H1 (cell line): Measurements from ENCODE around the gene ANKFY1. TPM values are rescaled to one million over a fixed set of nuclear protein-coding genes. Genes with fewer than 3 reads are reported as not detected.

Experiments
- CTCF ChIA-PET: fragments of 300-600 bp; sonication (Branson Sonifier 250); formaldehyde crosslinking; loops from one replicate; lab custom pipeline; 2021; ENCODE audit not compliant: partially characterized antibody; lab: Charles Lee
- POLR2A ChIA-PET: fragments of 300-600 bp; sonication (Branson Sonifier 250); formaldehyde crosslinking; loops from one replicate; lab custom pipeline; 2021; ENCODE audit warnings: inconsistent platforms; ENCODE audit not compliant: partially characterized antibody; lab: Charles Lee
- DNase-seq, 2 experiments: peaks; one replicate each; pipeline versions ENCODE4 v3.0.0 to v3.0.0-alpha.2; 2010 to 2022; ENCODE audit warnings: low spot score in 2 of 2, low read depth in 1 of 2, mixed read lengths in 1 of 2
- FAIRE-seq: peaks from 2 replicates; lab custom pipeline; 2011; peaks lifted over from hg19 to GRCh38; lab: Jason Lieb, UNC
- H2AFZ ChIP-seq: 2 replicates; pipeline ENCODE4 v1.8.1; 2012; ENCODE audit warnings: low read length, inconsistent platforms
- H2AK5ac ChIP-seq: 2 replicates; pipeline ENCODE4 v1.6.1; 2013; ENCODE audit warnings: low read depth, low read length
- H2BK120ac ChIP-seq: replicated peaks from 2 replicates; pipeline ENCODE3; 2013; ENCODE audit warnings: low read depth, low read length, inconsistent platforms
- H2BK12ac ChIP-seq: 2 replicates; pipeline ENCODE4 v1.6.1; 2013; ENCODE audit warnings: low read depth, low read length
- H2BK15ac ChIP-seq: 2 replicates; pipeline ENCODE4 v1.6.1; 2013; ENCODE audit warnings: low read length
- H2BK20ac ChIP-seq: 2 replicates; pipeline ENCODE4 v1.6.1; 2013; ENCODE audit warnings: low read length
- H2BK5ac ChIP-seq: 2 replicates; pipeline ENCODE4 v1.6.1; 2013; ENCODE audit warnings: low read depth, low read length
- H3K14ac ChIP-seq: 2 replicates; pipeline ENCODE4 v1.6.1; 2013; ENCODE audit warnings: inconsistent platforms; ENCODE audit not compliant: insufficient read length
- H3K18ac ChIP-seq: 2 replicates; pipeline ENCODE4 v1.6.1; 2013; ENCODE audit warnings: low read length; ENCODE audit errors: extremely low read depth
- H3K23ac ChIP-seq: 2 replicates; pipeline ENCODE4 v1.6.1; 2013; ENCODE audit warnings: inconsistent platforms; ENCODE audit not compliant: insufficient read length
- H3K23me2 ChIP-seq: 2 replicates; pipeline ENCODE4 v1.6.1; 2013; ENCODE audit warnings: low read depth, low read length
- H3K27ac ChIP-seq: 2 replicates; pipeline ENCODE4 v1.6.1; 2011; ENCODE audit warnings: low read depth, low read length, inconsistent platforms
- H3K27me3 ChIP-seq, 4 experiments: replicated peaks in 1 of 4; 1 replicate in 1 of 4; 2 replicates in 3 of 4; pipeline versions ENCODE4 v1.6.1 to v1.8.1; 2011 to 2013; ENCODE audit warnings: low read length in 3 of 4, mild to moderate bottlenecking in 3 of 4, inconsistent platforms in 2 of 4, mixed read lengths in 2 of 4, moderate library complexity in 1 of 4; ENCODE audit not compliant: control insufficient read depth in 3 of 4, insufficient read depth in 3 of 4; ENCODE audit errors: extremely low read depth in 1 of 4
- H3K36me3 ChIP-seq, 4 experiments: 2 replicates each; pipeline versions ENCODE4 v1.6.1 to v1.8.1; 2011 to 2013; ENCODE audit warnings: mild to moderate bottlenecking in 4 of 4, low read length in 3 of 4, moderate library complexity in 2 of 4, control low read depth in 1 of 4, inconsistent platforms in 1 of 4; ENCODE audit not compliant: insufficient read depth in 4 of 4, control insufficient read depth in 2 of 4
- H3K4ac ChIP-seq: replicated peaks from 2 replicates; pipeline ENCODE3; 2013; ENCODE audit warnings: low read length, low read depth, mixed read lengths, inconsistent platforms; ENCODE audit not compliant: insufficient read length
- H3K4me1 ChIP-seq, 4 experiments: replicated peaks in 1 of 4; 1 replicate in 1 of 4; 2 replicates in 3 of 4; pipeline versions ENCODE4 v1.6.1 to v1.8.1; 2011 to 2013; ENCODE audit warnings: low read length in 3 of 4, inconsistent platforms in 2 of 4, mixed read lengths in 1 of 4; ENCODE audit not compliant: insufficient read depth in 4 of 4, control insufficient read depth in 3 of 4
- H3K4me2 ChIP-seq, 2 experiments: 2 replicates each; pipeline versions ENCODE4 v1.6.1 to v1.8.1; 2011 to 2013; ENCODE audit warnings: low read depth in 2 of 2, low read length in 2 of 2, control low read depth in 1 of 2, inconsistent platforms in 1 of 2, mild to moderate bottlenecking in 1 of 2; ENCODE audit not compliant: insufficient read depth in 1 of 2
- H3K4me3 ChIP-seq, 4 experiments: fragments of 200-600, 300-600 bp in 1 of 4; sonication (generic), shearing (Covaris generic), sonication (Bioruptor Twin) in 1 of 4; 2 replicates each; pipeline versions ENCODE4 v1.5.1 to v1.8.1; 2011 to 2016; ENCODE audit warnings: low read length in 4 of 4, low read depth in 3 of 4, control low read depth in 2 of 4, inconsistent platforms in 2 of 4, mild to moderate bottlenecking in 2 of 4, mixed read lengths in 1 of 4, moderate library complexity in 1 of 4; ENCODE audit not compliant: insufficient read depth in 2 of 4; ENCODE audit errors: extremely low read depth in 1 of 4
- H3K56ac ChIP-seq: replicated peaks from 2 replicates; pipeline ENCODE3; 2013; ENCODE audit warnings: low read depth, mild to moderate bottlenecking, mixed read lengths, low read length, inconsistent platforms; ENCODE audit not compliant: insufficient read length
- H3K79me1 ChIP-seq: 2 replicates; pipeline ENCODE4 v1.6.1; 2013; ENCODE audit warnings: low read depth, low read length, control low read depth
- H3K79me2 ChIP-seq, 2 experiments: 2 replicates each; pipeline versions ENCODE4 v1.6.1 to v1.8.1; 2012 to 2013; ENCODE audit warnings: low read length in 2 of 2, mild to moderate bottlenecking in 2 of 2, inconsistent platforms in 1 of 2; ENCODE audit not compliant: insufficient read depth in 2 of 2, control insufficient read depth in 1 of 2
- H3K9ac ChIP-seq, 4 experiments: replicated peaks in 1 of 4; 1 replicate in 1 of 4; 2 replicates in 3 of 4; pipeline versions ENCODE4 v1.6.1 to v1.8.1; 2011 to 2013; ENCODE audit warnings: low read depth in 3 of 4, low read length in 3 of 4, control low read depth in 2 of 4, mild to moderate bottlenecking in 2 of 4, moderate library complexity in 2 of 4, inconsistent platforms in 1 of 4; ENCODE audit errors: extremely low read depth in 1 of 4
- H3K9me3 ChIP-seq, 2 experiments: 2 replicates each; pipeline versions ENCODE4 v1.6.1 to v1.8.1; 2012 to 2013; ENCODE audit warnings: mild to moderate bottlenecking in 2 of 2, moderate library complexity in 2 of 2, control low read depth in 1 of 2, inconsistent platforms in 1 of 2, low read depth in 1 of 2, low read length in 1 of 2, mixed read lengths in 1 of 2; ENCODE audit not compliant: insufficient read depth in 2 of 2
- H4K20me1 ChIP-seq, 2 experiments: replicated peaks in 1 of 2; 2 replicates each; pipeline versions ENCODE3 to v1.8.1; 2011 to 2013; ENCODE audit warnings: inconsistent platforms in 2 of 2, low read length in 2 of 2, mild to moderate bottlenecking in 1 of 2; ENCODE audit not compliant: insufficient read depth in 2 of 2, control insufficient read depth in 1 of 2
- H4K5ac ChIP-seq: 2 replicates; pipeline ENCODE4 v1.6.1; 2013; ENCODE audit warnings: low read length, low read depth, mixed read lengths, inconsistent platforms; ENCODE audit not compliant: insufficient read length
- H4K8ac ChIP-seq: 2 replicates; pipeline ENCODE4 v1.8.0; 2013; ENCODE audit warnings: mild to moderate bottlenecking, moderate library complexity, low read length, inconsistent platforms; ENCODE audit not compliant: insufficient read depth; ENCODE audit errors: extremely low read depth
- H4K91ac ChIP-seq: replicated peaks from 2 replicates; pipeline ENCODE3; 2013; ENCODE audit warnings: low read length, mixed read lengths, inconsistent platforms; ENCODE audit not compliant: insufficient read length
- CREB1 ChIP-seq: IDR thresholded peaks from 2 replicates; pipeline ENCODE4 v1.6.1; 2012; ENCODE audit warnings: inconsistent platforms
- EGR1 ChIP-seq: IDR thresholded peaks from 2 replicates; pipeline ENCODE4 v1.6.1; 2011; ENCODE audit warnings: low read depth, low read length, borderline replicate concordance
- EZH2 ChIP-seq: fragments of 200-600 bp; sonication (generic); IDR thresholded peaks from 2 replicates; pipeline ENCODE4 v1.7.1; 2012; ENCODE audit warnings: low read depth, mild to moderate bottlenecking, moderate library complexity, low read length, inconsistent platforms; ENCODE audit not compliant: severe bottlenecking
- RNF2 ChIP-seq: fragments of 200-900, 300-1000 bp; sonication (generic); IDR thresholded peaks from 2 replicates; pipeline ENCODE4 v1.7.1; 2016; ENCODE audit warnings: borderline replicate concordance, low read depth, mild to moderate bottlenecking, antibody characterized with exemption, low read length; ENCODE audit not compliant: poor library complexity, severe bottlenecking; ENCODE audit errors: missing control alignments
- SP4 ChIP-seq: IDR thresholded peaks from 2 replicates; pipeline ENCODE4 v1.6.1; 2012; ENCODE audit warnings: low read length, inconsistent platforms
- ZNF274 ChIP-seq: IDR thresholded peaks from 2 replicates; pipeline ENCODE4 v1.7.0; 2012; ENCODE audit warnings: low read length, borderline replicate concordance; ENCODE audit errors: extremely low read depth
- WGBS, 2 experiments: shearing (Covaris generic) in 1 of 2; methylation state at CpG; one replicate each; pipeline versions ENCODE4 v1.1.6 to v1.1.7; 2013 to 2015; ENCODE audit warnings: low lambda C conversion rate in 2 of 2, mixed read lengths in 2 of 2, inconsistent platforms in 1 of 2, low coverage in 1 of 2, missing lambda C conversion rate in 1 of 2; ENCODE audit not compliant: insufficient replicate concordance in 2 of 2, insufficient coverage in 1 of 2, insufficient read length in 1 of 2; ENCODE audit errors: extremely low coverage in 1 of 2, missing lambda C conversion rate in 1 of 2; 5-methylcytosine and 5-hydroxymethylcytosine counted together
- polyA plus RNA-seq, 7 experiments: library from polyadenylated mRNA; depleted of rRNA in 3 of 7; stranded (reverse) in 5 of 7; unstranded in 2 of 7; fragments of >200 nt in 5 of 7; fragments of 200-250 nt in 2 of 7; gene quantifications; 1 replicate in 5 of 7; 2 replicates in 1 of 7; 4 replicates in 1 of 7; pipeline versions ENCODE4 v1.2.1 to v1.2.3, GENCODE V29; 2011 to 2013; ENCODE audit warnings: missing spikeins in 2 of 7, mixed read lengths in 2 of 7
- total RNA-seq: library from RNA; stranded (reverse); fragmentation: NEBNext Ultra II Directional; extraction: Animal tissue kit (Norgen Biotek cat#: 25700); gene quantifications from 2 replicates; pipeline ENCODE4 v1.2.1, GENCODE V29; 2021

ANKFY1 gene
- total and polyA plus RNA-seq, 2 of the 8 experiments (the other 6 are each of a cell fraction or from before 2014, with no cell fraction given): 28.3 to 45.3 TPM

- POLR2A ChIA-PET: no interaction called here
- CTCF ChIA-PET: interaction anchor here (0.8 to 1.2 kb wide), 3 partner anchors 12 to 339 kb away, joined by 3 read pairs; no protein-coding TSS in a partner anchor
- no peak for FAIRE-seq
These were observed 81.7 kb downstream of the ANKFY1 start for GRCh38 chr17:4182043-4182442.

More at GRCh38 chr17:4182043-4182442, 81.7 kb downstream of the ANKFY1 start:
- no peak overlapping the region for H4K91ac ChIP-seq
- H2BK5ac ChIP-seq: no peak overlapping the region
- no peaks in the 10 kb centered on the region for H3K27me3 ChIP-seq
- no peak overlapping the region for H3K4me3 ChIP-seq
- H3K23ac ChIP-seq: no peak overlapping the region
- H3K79me1 ChIP-seq: peaks cover 7% of the 10 kb centered on the region; the same call in 1 of the 2 replicates
- H3K23me2 ChIP-seq: no peaks in the 10 kb centered on the region
- no peak overlapping the region for H2BK20ac ChIP-seq
- H2BK15ac ChIP-seq: no peak overlapping the region
- no peak overlapping the region for H3K4ac ChIP-seq
- H2AFZ ChIP-seq: no peak overlapping the region
- H3K27ac ChIP-seq: no peak overlapping the region
- WGBS, 2 experiments: 93% methylated on average over 8 of the region's 8 CpGs; no CpG with 5 or more reads in 1 of the 2 experiments
- H3K14ac ChIP-seq: no peak overlapping the region
- H2AK5ac ChIP-seq: no peak overlapping the region
- DNase-seq: no peak
- no peak overlapping the region for H4K5ac ChIP-seq
- H4K20me1 ChIP-seq: peaks cover 0 to 12% of the 10 kb centered on the region in 2 experiments
- peaks cover 0 to 3% (median 1%) of the 10 kb centered on the region in 4 experiments; a peak in 3 of 7 replicates for H3K4me1 ChIP-seq
- H3K36me3 ChIP-seq: peaks cover 35 to 76% (median 65%) of the 10 kb centered on the region in 4 experiments
- H3K4me2 ChIP-seq: no peak overlapping the region
- no peak overlapping the region for H4K8ac ChIP-seq
- TF ChIP-seq RNF2 (no peak), SP4 (no peak), CREB1 (no peak), EGR1 (no peak), EZH2 (no peak), ZNF274 (no peak)
- no peaks in the 10 kb centered on the region for H3K79me2 ChIP-seq
- H3K9ac ChIP-seq: no peak overlapping the region
- H3K56ac ChIP-seq: no peak overlapping the region
- no peak overlapping the region for H2BK120ac ChIP-seq
- no peak overlapping the region for H3K18ac ChIP-seq
- H3K9me3 ChIP-seq: no peaks in the 10 kb centered on the region
- no peak overlapping the region for H2BK12ac ChIP-seq
